Subcutaneous preadipocyte (primary cell): ENCODE results near the gene ETNK2. TPM values are rescaled to one million over a fixed set of nuclear protein-coding genes. Genes with fewer than 3 reads are reported as not detected.

Experiments used
- total RNA-seq: library from RNA; depleted of rRNA; stranded (reverse); fragments of >200 nt; gene quantifications from 2 replicates; pipeline ENCODE4 v1.2.3, GENCODE V29; 2012

ETNK2 gene
- 0.78 and 2.9 TPM in 2 replicates for total RNA-seq

DNA sequence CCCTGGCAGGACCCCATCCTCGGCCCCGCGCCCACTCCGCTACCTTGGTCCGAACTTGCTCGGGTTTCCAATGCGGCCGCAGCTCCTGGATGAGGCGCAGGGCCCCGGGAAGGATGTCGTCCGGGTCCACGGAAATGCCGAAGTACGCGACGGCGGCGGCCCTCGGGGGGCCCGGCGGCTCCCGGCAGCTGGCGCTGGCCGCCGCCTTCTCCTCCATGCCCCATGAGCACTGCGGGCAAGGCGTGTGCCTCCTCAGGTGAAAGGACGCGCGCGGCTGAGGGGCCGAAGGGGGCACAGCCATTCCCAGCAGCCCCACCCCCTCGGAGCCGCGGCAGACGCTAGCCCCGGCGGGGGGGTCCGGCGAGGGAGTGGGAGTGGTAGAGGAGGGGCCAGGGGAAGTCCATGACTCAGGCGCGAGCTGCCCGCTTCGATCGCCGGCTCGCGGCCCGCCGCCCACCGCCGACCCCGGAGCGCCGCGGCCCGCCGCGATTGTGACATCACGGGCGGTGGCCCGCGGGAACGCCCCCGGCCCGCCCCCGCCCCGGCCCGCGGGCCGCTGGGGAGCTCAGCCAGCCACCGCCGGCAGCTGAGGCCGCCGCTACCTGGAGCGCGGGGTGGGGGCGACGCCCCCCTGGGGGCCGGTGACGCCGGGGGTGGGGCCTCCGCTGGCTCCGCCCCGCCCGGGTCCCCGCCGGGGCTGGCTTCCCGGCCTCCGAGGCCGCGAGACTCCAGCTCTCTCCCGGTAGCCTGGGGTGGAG, at the start of gene ETNK2:
Gene ETNK2 (minus strand): TSS at position 493 of the 758 bp plus-strand sequence. CDS start 192 bp downstream, at position 301.

GRCh38 chr1:204196068-204196795, 44.4 kb upstream of the ETNK2 start, which contains the start of gene KISS1:
Gene KISS1 (minus strand): TSS chr1:204196491. CDS start chr1:204192876, 3,615 bp downstream.

GRCh38 chr1:204166219-204166618, 14.4 kb upstream of the ETNK2 start, which contains the start of gene REN:
Gene REN (minus strand): TSS chr1:204166337. CDS start chr1:204166293, 44 bp downstream.

Other genes with a start within 250 kb of the ETNK2 start
- gene SOX13, start 78.9 kb downstream of the ETNK2 start, total RNA-seq: 11.4 and 12.9 TPM in 2 replicates
- gene REN, start 14.3 kb upstream of the ETNK2 start, total RNA-seq: 0.37 TPM in 1 of 2 replicates, not detected in the other
- not detected in 2 replicates for gene KISS1, start 44.4 kb upstream of the ETNK2 start, total RNA-seq
- not detected in 2 replicates for gene GOLT1A, start 61.9 kb upstream of the ETNK2 start, total RNA-seq
- 0.20 and 0.37 TPM in 2 replicates for gene PLEKHA6, start 207.9 kb upstream of the ETNK2 start, total RNA-seq